Measurements from ENCODE around the gene RXRA.

The RXRA gene

GRCh38 chr9:134411440-134412297 is 85.4 kb downstream of the RXRA start:
- TF ChIP-seq TAF1 (IDR thresholded peaks at IDR 0.05; ENCODE audit: borderline replicate concordance, insufficient read depth, low read length) = no peak
- TF ChIP-seq SIN3A (IDR thresholded peaks at IDR 0.05; ENCODE audit: borderline replicate concordance, insufficient read depth, low read length) = no peak
- TF ChIP-seq POLR2AphosphoS5 (IDR thresholded peaks at IDR 0.05; ENCODE audit: low read depth, low read length) = no peak
- TF ChIP-seq FOXP2 (optimal IDR thresholded peaks at IDR 0.05; ENCODE audit: borderline replicate concordance, extremely low read depth, extremely low read length, insufficient read depth) = no peak
- no peak for TF ChIP-seq REST (IDR thresholded peaks at IDR 0.05; ENCODE audit: insufficient read depth in 1 of 2, low read depth in 2 of 2, low read length in 2 of 2)

GRCh38 chr9:134412298-134412711 is 86.0 kb downstream of the RXRA start:
- TF ChIP-seq FOXP2 (optimal IDR thresholded peaks at IDR 0.05; ENCODE audit: borderline replicate concordance, extremely low read depth, extremely low read length, insufficient read depth) (no peak), SIN3A (IDR thresholded peaks at IDR 0.05; ENCODE audit: borderline replicate concordance, insufficient read depth, low read length) (no peak), TAF1 (IDR thresholded peaks at IDR 0.05; ENCODE audit: borderline replicate concordance, insufficient read depth, low read length) (no peak), REST (IDR thresholded peaks at IDR 0.05; ENCODE audit: insufficient read depth in 1 of 2, low read depth in 2 of 2, low read length in 2 of 2) (no peak), POLR2AphosphoS5 (IDR thresholded peaks at IDR 0.05; ENCODE audit: low read depth, low read length) (no peak)

- TF ChIP-seq SIN3A (IDR thresholded peaks at IDR 0.05; ENCODE audit: borderline replicate concordance, insufficient read depth, low read length) = no peak
- no peak for TF ChIP-seq POLR2AphosphoS5 (IDR thresholded peaks at IDR 0.05; ENCODE audit: low read depth, low read length)
- no peak for TF ChIP-seq TAF1 (IDR thresholded peaks at IDR 0.05; ENCODE audit: borderline replicate concordance, insufficient read depth, low read length)
- TF ChIP-seq REST (IDR thresholded peaks at IDR 0.05; ENCODE audit: insufficient read depth in 1 of 2, low read depth in 2 of 2, low read length in 2 of 2) = no peak
- TF ChIP-seq FOXP2 (optimal IDR thresholded peaks at IDR 0.05; ENCODE audit: borderline replicate concordance, extremely low read depth, extremely low read length, insufficient read depth) = no peak
Measured at GRCh38 chr9:134413112-134413715, 87.0 kb downstream of the RXRA start.

- no peak for TF ChIP-seq FOXP2 (optimal IDR thresholded peaks at IDR 0.05; ENCODE audit: borderline replicate concordance, extremely low read depth, extremely low read length, insufficient read depth)
- no peak for TF ChIP-seq POLR2AphosphoS5 (IDR thresholded peaks at IDR 0.05; ENCODE audit: low read depth, low read length)
- no peak for TF ChIP-seq TAF1 (IDR thresholded peaks at IDR 0.05; ENCODE audit: borderline replicate concordance, insufficient read depth, low read length)
- no peak for TF ChIP-seq REST (IDR thresholded peaks at IDR 0.05; ENCODE audit: insufficient read depth in 1 of 2, low read depth in 2 of 2, low read length in 2 of 2)
- TF ChIP-seq SIN3A (IDR thresholded peaks at IDR 0.05; ENCODE audit: borderline replicate concordance, insufficient read depth, low read length) = no peak
Measured at GRCh38 chr9:134413890-134414623, 87.8 kb downstream of the RXRA start.
